Measurements from ENCODE around the gene PHAF1.

Gene PHAF1

GRCh38 chr16:67184453-67184994 is 74.8 kb downstream of the PHAF1 start:
- DNase-seq = no peak

- DNase-seq = no peak
These were observed 75.4 kb downstream of the PHAF1 start for GRCh38 chr16:67184995-67185650.

GRCh38 chr16:67185651-67186134 is 76.0 kb downstream of the PHAF1 start:
- DNase-seq = no peak

- DNase-seq = no peak
These were observed 76.8 kb downstream of the PHAF1 start for GRCh38 chr16:67186550-67186950.

GRCh38 chr16:67187175-67187890 is 77.6 kb downstream of the PHAF1 start:
- DNase-seq = peak; percentile 67

GRCh38 chr16:67188323-67188722 is 78.6 kb downstream of the PHAF1 start:
- no peak for DNase-seq

- DNase-seq = no peak
These were observed 79.1 kb downstream of the PHAF1 start for GRCh38 chr16:67188798-67189197.

GRCh38 chr16:67190041-67190440 is 80.3 kb downstream of the PHAF1 start, which contains the start of gene EXOC3L1:
TSS of gene EXOC3L1 (minus strand) at chr16:67190136. CDS start at chr16:67189676, 460 bp downstream.
- no peak for DNase-seq

GRCh38 chr16:67190448-67191399 is 81.0 kb downstream of the PHAF1 start:
- no peak for DNase-seq

GRCh38 chr16:67191411-67191994 is 81.8 kb downstream of the PHAF1 start:
- no peak for DNase-seq

- DNase-seq = peak; percentile 71
These were observed 82.4 kb downstream of the PHAF1 start, which contains the start of gene E2F4 for GRCh38 chr16:67191995-67192681. TSS of gene E2F4 (plus strand) at chr16:67192155. CDS start at chr16:67192228, 73 bp downstream.

GRCh38 chr16:67192781-67193361 is 83.1 kb downstream of the PHAF1 start:
- DNase-seq = no peak

- no peak for DNase-seq
These were observed 83.8 kb downstream of the PHAF1 start for GRCh38 chr16:67193536-67193935.

- DNase-seq = no peak
These were observed 84.5 kb downstream of the PHAF1 start for GRCh38 chr16:67194260-67194659.

GRCh38 chr16:67195676-67196075 is 85.9 kb downstream of the PHAF1 start:
- DNase-seq = no peak

- DNase-seq = no peak
These were observed 87.1 kb downstream of the PHAF1 start for GRCh38 chr16:67196881-67197280.

- DNase-seq = no peak
These were observed 88.0 kb downstream of the PHAF1 start for GRCh38 chr16:67197704-67198103.
